Vagina (tissue), 2 donors: ENCODE results near the gene MYEOV. TPM values are rescaled to one million over a fixed set of nuclear protein-coding genes. Genes with fewer than 3 reads are reported as not detected.

Experiments
- DNase-seq, 2 donors: peaks; one replicate each; pipeline ENCODE4 v3.0.0-alpha.2; 2017; ENCODE audit errors: extremely low spot score in 2 of 2
- H3K27ac ChIP-seq: fragments of 200-600 bp; sonication (generic); one replicate; pipeline ENCODE4 v1.5.1; 2019
- H3K27me3 ChIP-seq: fragments of 200-600 bp; sonication (generic); one replicate; pipeline ENCODE4 v1.5.1; 2019
- H3K36me3 ChIP-seq, 2 donors: fragments of 200-600 bp; sonication (generic); one replicate each; pipeline ENCODE4 v1.5.1; 2017 to 2019
- H3K4me1 ChIP-seq: fragments of 200-600 bp; sonication (generic); one replicate; pipeline ENCODE4 v1.5.1; 2019
- H3K4me3 ChIP-seq, 2 donors: fragments of 200-600 bp; sonication (generic); 1 replicate in 1 of 2; 2 replicates in 1 of 2; pipeline ENCODE4 v1.5.1; 2016 to 2019
- H3K9me3 ChIP-seq: fragments of 200-600 bp; sonication (generic); one replicate; pipeline ENCODE4 v1.5.1; 2019
- POLR2A ChIP-seq, 2 donors: fragments of 450-650 bp; IDR thresholded peaks; one replicate each; pipeline ENCODE4 v1.6.1; 2017; ENCODE audit warnings: antibody characterized with exemption in 2 of 2, mild to moderate bottlenecking in 2 of 2, moderate library complexity in 2 of 2
- POLR2AphosphoS5 ChIP-seq, 2 donors: sonication (generic); formaldehyde crosslinking; IDR thresholded peaks; one replicate each; pipeline ENCODE4 v1.9.0; 2017; ENCODE audit warnings: antibody characterized with exemption in 2 of 2, mild to moderate bottlenecking in 2 of 2, low read depth in 1 of 2; ENCODE audit not compliant: insufficient read depth in 1 of 2
- intact Hi-C: fragments of 100-400 bp; cut with DNase I; formaldehyde crosslinking; loops from one replicate; pipeline ENCODE4 v1.15.1; 2023
- total RNA-seq: library from RNA; depleted of rRNA; stranded (reverse); fragments of >200 nt; gene quantifications from one replicate; pipeline ENCODE4 v1.2.3, GENCODE V29; 2016
- TF ChIP-seq, protein P1 (sequence below), 3 experiments: fragments of 450-650 bp in 2 of 3; fragments of 200-600 bp in 1 of 3; sonication (generic) in 1 of 3; IDR thresholded peaks; one replicate each; pipeline ENCODE4 v1.5.1; 2017 to 2019; ENCODE audit warnings: antibody characterized with exemption in 3 of 3, mild to moderate bottlenecking in 2 of 3, moderate library complexity in 2 of 3

Gene MYEOV
- 13.3 TPM for total RNA-seq

DNA sequence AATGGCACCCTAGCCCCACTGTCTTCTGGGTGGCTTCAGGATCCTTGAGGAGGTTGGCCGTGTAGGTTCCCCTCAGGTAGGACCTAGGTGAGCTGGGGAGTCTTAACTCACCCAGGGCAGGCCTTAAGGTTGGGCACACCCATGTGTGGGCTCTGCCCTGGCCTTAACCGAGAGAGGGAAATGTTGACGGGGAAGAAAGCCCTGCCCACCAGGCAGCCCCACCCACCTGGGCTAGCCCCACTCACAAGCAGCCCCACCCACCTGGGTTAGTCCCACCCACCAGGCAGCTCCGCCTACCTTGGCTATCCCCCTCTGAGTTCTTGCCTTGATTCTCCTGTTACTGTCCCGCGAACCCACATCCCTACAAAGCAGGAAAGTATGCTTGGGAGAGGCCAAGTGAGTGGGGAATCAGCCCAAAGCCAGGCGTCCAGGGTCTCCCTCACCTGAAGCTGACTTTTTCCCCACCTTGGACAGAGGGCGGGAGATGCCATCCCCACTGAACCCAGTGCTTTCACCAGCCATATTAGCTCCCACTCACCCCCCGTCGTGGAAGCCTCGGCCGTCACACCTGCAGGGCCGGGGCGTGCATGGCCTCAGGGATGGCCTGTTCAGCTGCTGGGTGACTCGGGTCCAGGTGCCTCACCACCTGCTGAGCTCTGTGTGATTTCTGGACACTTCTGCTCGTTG, at the start of gene MYEOV:
Gene MYEOV, plus strand, starts transcription at position 337 of the 687 bp plus-strand sequence. CDS start 1,200 bp downstream, outside the sequence.
- Histone ChIP-seq H3K36me3 (no peaks in the 10 kb centered on the region), H3K9me3 (no peaks in the 10 kb centered on the region), H3K4me1 (peaks cover 41% of the 10 kb centered on the region), H3K27ac (no peak within 1 kb of the TSS), H3K4me3 (no peak within 1 kb of the TSS), H3K27me3 (no peaks in the 10 kb centered on the region)
- TF ChIP-seq, protein P1, sequence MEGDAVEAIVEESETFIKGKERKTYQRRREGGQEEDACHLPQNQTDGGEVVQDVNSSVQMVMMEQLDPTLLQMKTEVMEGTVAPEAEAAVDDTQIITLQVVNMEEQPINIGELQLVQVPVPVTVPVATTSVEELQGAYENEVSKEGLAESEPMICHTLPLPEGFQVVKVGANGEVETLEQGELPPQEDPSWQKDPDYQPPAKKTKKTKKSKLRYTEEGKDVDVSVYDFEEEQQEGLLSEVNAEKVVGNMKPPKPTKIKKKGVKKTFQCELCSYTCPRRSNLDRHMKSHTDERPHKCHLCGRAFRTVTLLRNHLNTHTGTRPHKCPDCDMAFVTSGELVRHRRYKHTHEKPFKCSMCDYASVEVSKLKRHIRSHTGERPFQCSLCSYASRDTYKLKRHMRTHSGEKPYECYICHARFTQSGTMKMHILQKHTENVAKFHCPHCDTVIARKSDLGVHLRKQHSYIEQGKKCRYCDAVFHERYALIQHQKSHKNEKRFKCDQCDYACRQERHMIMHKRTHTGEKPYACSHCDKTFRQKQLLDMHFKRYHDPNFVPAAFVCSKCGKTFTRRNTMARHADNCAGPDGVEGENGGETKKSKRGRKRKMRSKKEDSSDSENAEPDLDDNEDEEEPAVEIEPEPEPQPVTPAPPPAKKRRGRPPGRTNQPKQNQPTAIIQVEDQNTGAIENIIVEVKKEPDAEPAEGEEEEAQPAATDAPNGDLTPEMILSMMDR (IDR thresholded peaks at IDR 0.05): no peak
- TF ChIP-seq POLR2AphosphoS5 (IDR thresholded peaks at IDR 0.05; ENCODE audit: insufficient read depth in 1 of 2, low read depth in 1 of 2) (no peak), POLR2A (IDR thresholded peaks at IDR 0.05) (no peak)
- intact Hi-C loops: no loop called here
- DNase-seq: no peak

- H3K9me3 ChIP-seq: no peaks in the 10 kb centered on the region
- H3K4me3 ChIP-seq: no peak overlapping the region
- H3K4me1 ChIP-seq: no peaks in the 10 kb centered on the region
- H3K27me3 ChIP-seq: no peaks in the 10 kb centered on the region
- peak; percentile 65 to 77 for DNase-seq
- intact Hi-C loops: no loop called here
- H3K27ac ChIP-seq: no peak overlapping the region
- H3K36me3 ChIP-seq: no peaks in the 10 kb centered on the region
- TF ChIP-seq, protein P1 (IDR thresholded peaks at IDR 0.05): no peak
- TF ChIP-seq POLR2A (IDR thresholded peaks at IDR 0.05) (no peak), POLR2AphosphoS5 (IDR thresholded peaks at IDR 0.05; ENCODE audit: insufficient read depth in 1 of 2, low read depth in 1 of 2) (no peak)
These were observed 49.7 kb upstream of the MYEOV start for GRCh38 chr11:69244266-69244665.

- peak in 1 of 2 donors; percentile 37 for DNase-seq
- no peaks in the 10 kb centered on the region for H3K27me3 ChIP-seq
- TF ChIP-seq, protein P1 (IDR thresholded peaks at IDR 0.05): no peak
- no peak for TF ChIP-seq POLR2A (IDR thresholded peaks at IDR 0.05)
- no peak for TF ChIP-seq POLR2AphosphoS5 (IDR thresholded peaks at IDR 0.05; ENCODE audit: insufficient read depth in 1 of 2, low read depth in 1 of 2)
- H3K27ac ChIP-seq: no peak overlapping the region
- no peaks in the 10 kb centered on the region for H3K36me3 ChIP-seq
- H3K4me1 ChIP-seq: no peaks in the 10 kb centered on the region
- no peaks in the 10 kb centered on the region for H3K9me3 ChIP-seq
- no peak overlapping the region for H3K4me3 ChIP-seq
- intact Hi-C loops: no loop called here
These were observed 48.9 kb upstream of the MYEOV start for GRCh38 chr11:69245041-69245440.

GRCh38 chr11:69245491-69246345, 48.2 kb upstream of the MYEOV start:
- H3K9me3 ChIP-seq: no peaks in the 10 kb centered on the region
- TF ChIP-seq POLR2A (IDR thresholded peaks at IDR 0.05) (no peak), POLR2AphosphoS5 (IDR thresholded peaks at IDR 0.05; ENCODE audit: insufficient read depth in 1 of 2, low read depth in 1 of 2) (no peak)
- TF ChIP-seq, protein P1 (IDR thresholded peaks at IDR 0.05): no peak
- DNase-seq: peak; percentile 65 to 81
- intact Hi-C loops: no loop called here
- H3K36me3 ChIP-seq: no peaks in the 10 kb centered on the region
- no peaks in the 10 kb centered on the region for H3K27me3 ChIP-seq
- H3K4me3 ChIP-seq: no peak overlapping the region
- no peaks in the 10 kb centered on the region for H3K4me1 ChIP-seq
- no peak overlapping the region for H3K27ac ChIP-seq
